NT2/D1 (cell line): Measurements from ENCODE around the gene SRGAP3.

ENCODE experiments used
- DNase-seq: peaks from one replicate; pipeline ENCODE4 v3.0.0-alpha.2; 2011; ENCODE audit warnings: low read depth, low spot score
- H3K27me3 ChIP-seq: 2 replicates; pipeline ENCODE4 v1.6.0; 2011; ENCODE audit warnings: mild to moderate bottlenecking; ENCODE audit not compliant: insufficient read length, insufficient read depth
- H3K36me3 ChIP-seq: 2 replicates; pipeline ENCODE4 v1.6.1; 2011; ENCODE audit warnings: mild to moderate bottlenecking, low read length, mixed read lengths; ENCODE audit not compliant: insufficient read depth, insufficient read length
- H3K4me1 ChIP-seq: 2 replicates; pipeline ENCODE4 v1.5.1; 2011; ENCODE audit not compliant: insufficient read depth, insufficient read length
- H3K4me3 ChIP-seq: 2 replicates; pipeline ENCODE4 v1.5.1; 2011; ENCODE audit warnings: low read depth; ENCODE audit not compliant: insufficient read length
- H3K9ac ChIP-seq: 2 replicates; pipeline ENCODE4 v1.6.0; 2011; ENCODE audit warnings: low read depth; ENCODE audit not compliant: insufficient read length
- H3K9me3 ChIP-seq: 2 replicates; pipeline ENCODE4 v1.5.1; 2011; ENCODE audit warnings: mild to moderate bottlenecking, low read length; ENCODE audit not compliant: insufficient read depth
- SUZ12 ChIP-seq: IDR thresholded peaks from 2 replicates; pipeline ENCODE4 v1.6.1; 2011; ENCODE audit not compliant: insufficient read length, insufficient read depth; ENCODE audit errors: extremely low read depth
- YY1 ChIP-seq: IDR thresholded peaks from 2 replicates; pipeline ENCODE4 v1.6.1; 2011; ENCODE audit not compliant: insufficient read length, insufficient read depth
- ZNF274 ChIP-seq: IDR thresholded peaks from 2 replicates; pipeline ENCODE4 v1.6.1; 2011; ENCODE audit warnings: mild to moderate bottlenecking, low read depth, low read length

The SRGAP3 gene

DNA sequence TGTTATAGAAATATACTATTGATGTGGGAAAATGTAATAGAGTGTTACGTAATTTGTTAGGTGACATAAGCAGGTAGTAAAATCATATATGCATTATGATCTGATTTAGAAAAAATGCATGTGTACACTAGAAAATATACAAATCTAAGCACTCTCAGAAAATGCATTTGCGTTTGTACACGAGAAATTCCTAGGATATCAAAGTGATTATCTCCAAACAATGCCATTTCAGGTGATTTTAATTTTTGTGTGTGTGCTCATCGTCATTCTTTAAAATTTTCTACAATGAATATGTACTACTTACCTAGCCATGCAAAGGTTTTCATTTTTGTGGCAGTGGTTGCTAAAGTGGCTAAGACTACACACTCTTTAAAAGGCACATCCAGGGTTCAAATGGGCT lies 145.3 kb downstream of the SRGAP3 start:
- DNase-seq = no peak
- Histone ChIP-seq H3K27me3 (no peaks in the 10 kb centered on the region), H3K4me3 (no peak overlapping the region), H3K9me3 (no peaks in the 10 kb centered on the region), H3K9ac (no peak overlapping the region), H3K4me1 (peaks cover 23% of the 10 kb centered on the region), H3K36me3 (no peaks in the 10 kb centered on the region)
- TF ChIP-seq YY1 (no peak), ZNF274 (no peak), SUZ12 (no peak)

DNA sequence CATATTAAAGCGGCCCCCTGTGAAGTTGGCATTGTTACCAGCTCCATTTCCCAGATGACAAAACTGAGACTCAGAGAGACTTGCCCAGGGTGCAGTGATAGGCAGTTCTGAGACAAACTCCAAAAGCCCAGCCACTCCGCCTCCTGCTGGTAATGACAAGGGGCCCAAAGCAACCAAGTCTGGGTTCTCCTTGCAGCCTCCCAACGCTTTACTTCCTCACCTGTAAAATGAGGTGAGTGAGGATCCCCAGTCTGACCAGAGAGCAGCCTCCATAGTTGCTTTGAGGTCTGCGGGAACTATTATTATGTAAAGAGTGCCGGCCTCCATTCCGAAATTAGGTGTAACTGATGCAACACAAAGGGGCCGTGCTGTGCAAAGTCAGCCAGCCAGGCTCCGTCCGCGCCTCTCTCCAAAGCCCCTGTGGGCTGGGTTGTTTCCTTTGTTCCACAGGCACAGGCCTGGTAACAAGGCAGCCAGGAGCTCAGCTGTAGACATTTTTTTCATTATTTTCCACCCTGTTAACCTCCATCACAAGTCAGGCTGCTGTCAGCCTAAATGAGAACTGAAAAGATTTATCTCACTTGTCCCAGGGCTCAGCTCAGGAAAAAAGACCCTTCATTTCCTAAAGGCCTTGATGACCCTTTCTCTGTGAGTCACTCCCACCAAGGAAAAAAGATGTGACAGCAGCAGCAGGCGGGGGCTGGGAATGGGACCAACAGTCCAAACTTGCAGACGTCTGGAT lies 147.0 kb downstream of the SRGAP3 start:
- Histone ChIP-seq H3K27me3 (no peaks in the 10 kb centered on the region), H3K4me3 (no peak overlapping the region), H3K36me3 (no peaks in the 10 kb centered on the region), H3K9ac (no peak overlapping the region), H3K9me3 (no peaks in the 10 kb centered on the region), H3K4me1 (peaks cover 23% of the 10 kb centered on the region)
- peak; percentile 90 for DNase-seq
- TF ChIP-seq SUZ12 (no peak), YY1 (no peak), ZNF274 (no peak)

DNA sequence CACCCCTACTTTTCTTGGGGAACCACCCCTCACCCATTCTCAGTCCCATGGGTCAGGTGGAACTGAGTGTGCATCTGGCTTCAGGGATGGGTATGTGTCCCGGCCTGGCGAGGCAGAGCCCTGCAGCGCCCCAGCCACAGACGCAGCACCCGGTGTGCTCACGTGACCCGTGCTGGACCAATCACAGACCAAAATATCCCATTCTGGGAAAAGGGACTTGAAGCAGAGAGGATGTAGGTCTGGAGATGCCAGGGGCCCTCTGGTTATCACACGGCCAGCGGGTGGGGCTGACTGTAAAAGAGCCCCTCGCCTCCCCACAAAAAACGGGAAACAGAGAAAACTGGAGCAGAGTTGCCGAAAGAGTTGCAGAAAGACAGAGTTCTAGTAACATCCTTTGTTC lies 148.2 kb downstream of the SRGAP3 start:
- Histone ChIP-seq H3K4me3 (no peak overlapping the region), H3K9me3 (no peaks in the 10 kb centered on the region), H3K36me3 (no peaks in the 10 kb centered on the region), H3K4me1 (peaks cover 23% of the 10 kb centered on the region), H3K27me3 (no peaks in the 10 kb centered on the region), H3K9ac (no peak overlapping the region)
- no peak for TF ChIP-seq SUZ12
- TF ChIP-seq ZNF274 = no peak
- TF ChIP-seq YY1 = no peak
- no peak for DNase-seq

DNA sequence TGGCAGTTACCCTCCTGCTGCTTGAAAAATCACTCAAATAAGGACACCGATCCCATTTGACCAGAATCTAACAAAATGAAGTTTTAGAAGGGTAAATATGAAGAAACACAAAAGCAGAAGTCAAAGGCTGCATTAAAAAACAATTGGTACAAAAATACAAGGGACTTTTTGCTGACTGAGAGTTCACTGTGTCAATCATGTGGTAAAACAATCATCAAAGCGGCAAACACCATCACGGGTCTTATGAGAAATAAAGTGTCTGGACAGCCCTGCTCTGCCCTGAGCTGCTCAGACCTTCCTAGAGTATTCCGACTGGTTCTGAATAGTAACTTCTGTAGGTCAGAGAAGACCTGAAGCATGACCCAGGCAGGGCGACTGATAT lies 148.9 kb downstream of the SRGAP3 start:
- DNase-seq = no peak
- H3K9me3 ChIP-seq = no peaks in the 10 kb centered on the region
- TF ChIP-seq SUZ12 = no peak
- no peak for TF ChIP-seq ZNF274
- no peak for TF ChIP-seq YY1
- H3K36me3 ChIP-seq = no peaks in the 10 kb centered on the region
- no peak overlapping the region for H3K9ac ChIP-seq
- no peak overlapping the region for H3K4me3 ChIP-seq
- H3K27me3 ChIP-seq = no peaks in the 10 kb centered on the region
- H3K4me1 ChIP-seq = peaks cover 23% of the 10 kb centered on the region

DNA sequence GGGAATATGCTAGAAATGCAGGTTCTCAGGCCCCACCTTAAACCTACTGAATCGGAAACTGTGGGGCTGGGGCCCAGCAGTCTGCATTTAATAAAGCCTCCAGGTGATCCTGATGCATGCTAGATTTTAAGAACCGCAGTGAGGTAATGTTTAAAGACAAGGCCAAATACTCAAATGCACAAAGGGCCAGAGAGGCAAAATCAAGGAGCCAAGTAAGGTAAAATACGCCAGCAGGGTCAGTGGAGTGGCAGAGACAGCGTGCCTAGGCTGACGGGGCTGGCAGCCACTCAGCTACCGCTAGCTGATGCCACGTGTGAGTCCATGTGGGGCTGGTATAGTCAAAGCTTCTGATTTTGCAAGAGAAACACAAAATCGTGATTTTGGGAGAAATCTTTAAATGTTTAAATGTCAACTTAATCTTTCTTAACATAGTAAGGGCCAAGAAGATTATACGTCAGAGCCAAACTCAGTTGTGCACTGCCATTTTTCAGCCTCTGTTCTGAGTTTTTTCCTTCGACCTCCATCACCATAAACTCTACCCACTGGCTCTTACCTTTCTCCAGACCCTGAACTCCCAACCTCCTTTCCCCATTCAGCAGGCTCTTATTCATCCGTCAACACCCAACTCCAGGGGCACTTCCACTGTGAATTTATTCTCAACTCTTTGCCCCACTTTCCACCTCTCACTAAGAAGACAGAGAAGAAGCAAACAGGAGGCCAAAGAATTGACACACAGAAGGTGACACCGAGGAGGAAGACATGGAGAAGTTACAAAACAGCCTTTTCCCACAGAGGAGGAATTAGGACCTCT lies 149.5 kb downstream of the SRGAP3 start:
- DNase-seq = no peak

DNA sequence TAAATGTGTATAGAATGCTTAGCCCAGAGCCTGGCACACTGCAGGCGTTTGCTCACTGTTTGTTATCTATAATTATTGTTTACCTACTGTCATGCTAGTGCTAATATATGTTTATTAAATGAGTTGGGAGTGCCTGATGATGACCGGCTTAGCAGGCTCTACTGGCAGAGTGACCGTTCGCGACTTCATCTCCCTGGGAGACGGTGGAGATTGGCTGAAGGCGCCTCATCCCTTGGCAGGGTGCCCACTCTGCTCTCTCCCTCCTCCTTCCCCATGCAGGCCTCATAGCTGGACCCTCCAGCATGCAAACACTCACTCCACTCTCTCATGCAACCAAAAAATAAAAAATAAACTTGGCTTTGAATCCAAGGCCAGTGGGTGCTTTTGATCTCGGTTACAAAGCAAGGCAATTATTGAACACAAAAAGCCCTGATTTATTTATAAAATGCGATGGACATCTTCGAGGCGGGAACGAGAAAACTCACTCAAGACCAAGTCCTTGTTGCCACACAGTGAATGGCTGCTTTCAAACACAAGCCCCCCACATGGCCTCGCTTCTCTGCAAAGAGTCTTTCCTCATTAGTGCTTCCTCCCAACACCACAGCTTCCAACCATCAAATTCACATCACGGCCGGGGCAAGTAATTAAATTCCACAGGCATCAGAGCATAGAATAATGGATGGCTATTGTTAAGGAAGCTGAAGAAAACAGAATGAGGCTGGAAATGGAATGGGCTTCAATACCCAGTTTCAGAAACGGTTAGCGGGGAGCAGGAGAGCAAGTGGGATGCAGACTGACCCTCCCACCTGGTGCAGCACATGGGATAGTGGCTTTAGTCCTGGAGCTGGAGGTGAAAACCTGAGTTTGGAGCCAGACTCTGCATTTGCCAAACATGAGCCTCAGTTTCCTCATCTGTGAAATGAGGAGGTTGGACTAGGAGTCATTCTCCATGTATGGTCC lies 150.4 kb downstream of the SRGAP3 start:
- TF ChIP-seq SUZ12 (no peak), YY1 (no peak), ZNF274 (no peak)
- Histone ChIP-seq H3K36me3 (no peaks in the 10 kb centered on the region), H3K9me3 (no peaks in the 10 kb centered on the region), H3K4me3 (no peak overlapping the region), H3K9ac (no peak overlapping the region), H3K27me3 (no peaks in the 10 kb centered on the region), H3K4me1 (peaks cover 15% of the 10 kb centered on the region)
- DNase-seq = no peak

More for the DNA sequence above, 149.5 kb downstream of the SRGAP3 start:
- no peak overlapping the region for H3K9ac ChIP-seq
- TF ChIP-seq YY1 = no peak
- H3K4me1 ChIP-seq = peaks cover 22% of the 10 kb centered on the region
- no peaks in the 10 kb centered on the region for H3K9me3 ChIP-seq
- no peaks in the 10 kb centered on the region for H3K36me3 ChIP-seq
- H3K4me3 ChIP-seq = no peak overlapping the region
- no peaks in the 10 kb centered on the region for H3K27me3 ChIP-seq
